NCI-H2196 treated with DMSO at 0.1 percent for 48 hours (cell line): ENCODE data around the gene NLRX1.
"Not testable (repeated sequence)": the region's sequence is repeated elsewhere in the genome, so short reads cannot be mapped to it uniquely, and the experiment has no call there.

ENCODE experiments used
- DNase-seq: peaks from one replicate; lab custom pipeline; 2025; ENCODE audit not compliant: unreplicated experiment; lab: John Stamatoyannopoulos, UW

Gene NLRX1

GRCh38 chr11:119154178-119154577 lies 14.3 kb upstream of the NLRX1 start:
- no peak for DNase-seq

DNA sequence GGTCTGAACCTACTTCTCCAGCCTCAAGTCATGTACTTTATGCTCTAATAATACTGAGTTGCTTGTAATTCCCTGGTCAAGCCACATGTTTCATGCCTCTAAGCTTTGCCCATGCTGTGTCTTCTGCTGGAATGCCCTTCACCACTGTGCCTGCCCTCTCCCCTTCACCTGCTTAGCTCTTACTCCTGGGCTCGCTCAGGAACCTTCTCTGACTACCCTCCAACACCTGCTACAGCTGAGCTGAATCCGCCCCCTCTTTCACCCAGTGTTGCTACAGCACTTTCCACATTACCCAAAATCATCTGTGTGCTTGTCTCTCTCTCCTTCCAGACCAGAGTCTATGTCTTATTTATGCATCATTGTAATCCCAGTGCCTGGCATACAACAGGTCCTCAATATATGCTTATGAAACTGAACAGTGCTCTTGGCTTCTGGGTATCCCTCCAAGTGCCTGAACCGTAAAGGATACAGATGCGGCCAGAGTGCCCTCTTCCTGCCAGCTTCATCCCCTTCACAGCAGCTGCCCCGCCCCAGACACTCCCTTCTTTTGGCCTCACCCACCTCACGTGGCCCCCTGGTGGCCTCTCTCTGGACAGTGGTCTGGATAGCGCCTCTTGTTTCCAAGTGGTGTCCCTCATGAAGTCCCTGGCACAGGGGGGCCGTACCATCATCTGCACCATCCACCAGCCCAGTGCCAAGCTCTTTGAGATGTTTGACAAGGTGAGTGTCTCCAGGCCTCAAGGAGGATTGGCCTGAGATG lies 12.6 kb upstream of the NLRX1 start:
- no peak for DNase-seq

- no peak for DNase-seq
Measured at GRCh38 chr11:119156496-119156895, 12.0 kb upstream of the NLRX1 start.

- DNase-seq: no peak
Measured at GRCh38 chr11:119157063-119157462, 11.5 kb upstream of the NLRX1 start.

DNA sequence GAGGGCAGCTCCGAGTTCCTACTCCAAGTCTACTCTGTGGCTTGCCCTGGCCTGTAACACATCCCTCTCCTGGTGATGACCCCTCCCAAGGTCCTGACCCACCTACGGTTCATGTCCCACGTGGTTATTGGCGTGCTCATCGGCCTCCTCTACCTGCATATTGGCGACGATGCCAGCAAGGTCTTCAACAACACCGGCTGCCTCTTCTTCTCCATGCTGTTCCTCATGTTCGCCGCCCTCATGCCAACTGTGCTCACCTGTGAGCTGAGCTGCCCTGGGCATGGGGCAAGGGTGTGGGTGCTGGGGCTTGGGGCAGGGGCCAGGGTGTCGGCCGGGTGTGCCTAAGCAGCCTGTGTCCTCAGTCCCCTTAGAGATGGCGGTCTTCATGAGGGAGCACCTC lies 10.1 kb upstream of the NLRX1 start:
- no peak for DNase-seq

- no peak for DNase-seq
Measured at GRCh38 chr11:119160151-119160550, 8.4 kb upstream of the NLRX1 start.

- no peak for DNase-seq
Measured at GRCh38 chr11:119161871-119162270, 6.7 kb upstream of the NLRX1 start.

- no peak for DNase-seq
Measured at GRCh38 chr11:119166368-119167076, 2.0 kb upstream of the NLRX1 start.

GRCh38 chr11:119167077-119167458 lies 1.5 kb upstream of the NLRX1 start:
- not testable (repeated sequence) for DNase-seq

DNA sequence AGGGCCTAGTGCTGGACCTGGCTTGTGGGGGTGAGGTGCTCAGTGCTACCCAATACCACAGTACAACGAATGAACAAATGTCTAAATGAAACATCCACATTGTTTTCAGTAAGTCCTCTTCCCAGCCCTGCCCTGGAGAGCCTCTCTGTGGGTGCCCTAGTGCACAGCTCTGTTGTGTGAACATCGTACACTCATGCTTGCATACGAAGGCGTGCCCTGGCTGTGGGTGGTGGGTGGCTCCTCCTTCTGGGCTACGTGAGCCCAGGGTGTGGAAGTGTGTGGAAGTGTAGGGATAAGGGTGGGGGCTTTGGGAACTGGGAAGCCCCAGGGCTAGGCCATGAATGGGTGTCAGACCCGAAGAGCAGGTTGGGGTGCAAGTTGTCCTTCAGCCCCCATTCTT lies 592 bp upstream of the NLRX1 start:
- no peak for DNase-seq

- DNase-seq: no peak
Measured at GRCh38 chr11:119169282-119169719, 776 bp downstream of the NLRX1 start.

DNA sequence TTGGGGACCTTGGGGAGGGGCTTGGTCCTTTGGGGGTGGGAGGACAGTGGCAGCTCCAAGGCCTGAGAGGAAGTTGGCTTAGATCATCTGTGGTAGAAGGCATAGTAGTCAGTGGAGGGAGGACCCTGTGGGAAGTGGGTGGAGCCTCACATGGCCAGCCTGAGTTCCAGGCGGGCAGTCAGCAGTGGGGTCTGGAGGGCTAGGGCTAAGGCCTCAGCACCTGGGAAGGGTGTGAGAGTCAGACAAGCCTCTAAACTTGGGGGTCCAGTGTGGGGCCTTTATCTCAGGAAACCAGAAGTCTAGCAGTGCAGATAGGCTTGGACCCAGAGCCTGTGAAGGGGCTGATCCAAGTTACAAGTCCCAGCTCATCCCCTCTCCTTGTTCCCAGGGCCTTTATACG lies 4.0 kb downstream of the NLRX1 start:
- DNase-seq: no peak

GRCh38 chr11:119173453-119173852 lies 4.9 kb downstream of the NLRX1 start:
- DNase-seq: no peak

- DNase-seq: no peak
Measured at GRCh38 chr11:119175493-119176077, 7.1 kb downstream of the NLRX1 start.

DNA sequence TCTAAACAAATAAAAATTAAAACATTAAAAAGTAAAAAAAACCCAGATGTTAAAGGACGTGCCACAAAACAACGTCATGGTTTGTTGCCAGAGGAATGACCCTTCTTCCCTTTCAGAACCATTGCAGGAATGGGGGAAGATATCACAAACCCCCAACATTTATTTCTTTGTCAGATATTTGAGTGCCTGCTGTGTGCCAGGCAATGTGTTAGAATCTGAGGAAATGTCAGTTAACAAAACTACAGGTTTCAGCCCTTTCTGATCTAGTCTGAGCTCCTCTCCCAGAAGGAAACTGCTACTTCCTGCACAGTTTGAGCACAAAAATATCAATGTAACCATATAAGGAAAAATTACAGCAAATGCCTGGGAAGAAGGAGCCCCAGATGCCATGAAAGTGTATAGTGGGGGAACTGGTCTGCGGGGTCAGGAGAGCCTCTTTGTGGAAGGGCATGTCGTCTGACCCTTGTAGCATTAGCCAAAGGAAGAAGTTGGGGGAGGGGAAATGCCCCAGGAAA lies 9.7 kb downstream of the NLRX1 start:
- DNase-seq: no peak

DNA sequence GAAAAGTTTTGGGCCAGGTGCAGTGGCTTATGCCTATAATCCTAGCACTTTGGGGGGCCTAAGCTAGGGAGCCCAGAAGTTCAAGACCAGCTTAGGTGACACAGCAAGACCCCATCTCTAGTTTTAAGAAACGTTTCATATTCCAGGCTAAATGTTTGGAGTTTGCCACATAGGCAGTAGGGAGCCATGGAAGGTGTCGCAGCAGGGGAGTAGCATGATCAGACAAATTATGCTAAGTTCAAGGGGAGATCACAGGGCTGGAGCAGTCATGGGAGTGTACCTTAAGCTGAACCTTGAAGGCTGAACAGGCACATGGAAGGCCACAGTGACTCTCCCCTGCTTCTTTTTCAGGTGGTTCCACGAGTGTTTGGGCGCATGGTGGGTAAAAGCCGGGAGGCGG lies 10.8 kb downstream of the NLRX1 start:
- DNase-seq: no peak

DNA sequence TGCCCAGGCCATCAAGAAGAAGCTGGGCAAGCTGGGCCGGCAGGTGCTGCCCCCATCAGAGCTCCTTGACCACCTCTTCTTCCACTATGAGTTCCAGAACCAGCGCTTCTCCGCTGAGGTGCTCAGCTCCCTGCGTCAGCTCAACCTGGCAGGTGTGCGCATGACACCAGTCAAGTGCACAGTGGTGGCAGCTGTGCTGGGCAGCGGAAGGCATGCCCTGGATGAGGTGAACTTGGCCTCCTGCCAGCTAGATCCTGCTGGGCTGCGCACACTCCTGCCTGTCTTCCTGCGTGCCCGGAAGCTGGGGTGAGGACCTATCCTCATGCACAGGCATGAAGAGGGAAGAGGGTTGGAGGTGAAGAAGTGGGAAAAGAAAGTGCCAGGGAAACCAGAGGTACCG lies 11.5 kb downstream of the NLRX1 start:
- DNase-seq: peak; percentile 92

DNA sequence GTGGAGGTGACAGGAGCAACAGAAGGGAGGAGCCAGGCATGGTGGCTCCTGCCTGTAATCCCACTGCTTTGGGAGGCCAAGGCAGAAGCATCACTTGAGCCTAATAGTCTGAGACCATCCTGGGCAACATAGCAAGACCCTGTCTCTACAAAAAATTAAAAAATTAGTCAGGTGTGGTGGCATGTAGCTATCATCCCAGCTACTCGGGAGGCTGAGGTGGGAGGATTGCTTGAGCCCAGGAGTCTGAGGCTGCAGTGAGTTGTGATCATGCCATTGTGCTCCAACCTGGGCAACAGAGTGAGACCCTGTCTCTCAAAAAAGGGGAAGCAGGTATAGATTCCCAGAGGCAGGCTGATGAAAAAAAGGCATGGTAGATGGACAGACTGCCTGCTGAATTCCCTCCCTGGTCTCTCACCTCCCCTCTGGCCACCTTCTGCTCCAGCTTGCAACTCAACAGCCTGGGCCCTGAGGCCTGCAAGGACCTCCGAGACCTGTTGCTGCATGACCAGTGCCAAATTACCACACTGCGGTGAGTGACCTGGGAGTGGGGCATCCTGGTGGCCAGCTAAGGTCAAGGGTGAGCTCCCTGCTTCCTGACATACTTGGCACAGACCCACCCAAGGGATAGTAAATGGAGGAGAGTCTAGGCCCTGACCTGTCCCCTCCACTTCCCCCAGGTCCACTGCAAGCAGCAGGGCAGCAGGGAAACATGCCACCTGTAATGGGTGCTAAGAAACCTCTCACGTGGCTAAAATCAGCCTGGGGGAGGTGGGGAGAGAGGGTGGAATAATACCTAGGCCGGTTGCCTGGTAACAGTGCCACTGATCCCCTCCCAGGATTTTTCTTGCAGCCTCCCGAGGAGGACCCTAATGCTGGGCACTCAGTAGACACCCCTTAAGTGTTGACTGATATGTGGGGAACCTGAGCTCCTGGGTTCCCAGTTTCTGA lies 12.5 kb downstream of the NLRX1 start:
- no peak for DNase-seq

- no peak for DNase-seq
Measured at GRCh38 chr11:119181677-119182412, 13.3 kb downstream of the NLRX1 start.

GRCh38 chr11:119184399-119184798 lies 15.9 kb downstream of the NLRX1 start:
- not testable (repeated sequence) for DNase-seq
